Measurements from ENCODE around the gene CSE1L. TPM values are rescaled to one million over a fixed set of nuclear protein-coding genes. Genes with fewer than 3 reads are reported as not detected.
"Not testable (repeated sequence)": the region's sequence is repeated elsewhere in the genome, so short reads cannot be mapped to it uniquely, and the experiment has no call there.

Gene CSE1L
- total RNA-seq (53.4 TPM), polyA plus RNA-seq (ENCODE audit: insufficient read depth in 1 of 8, insufficient read length in 8 of 8, low replicate concordance in 1 of 8) (10 to 100 TPM; 52.7 to 70.6 (median 61.3) TPM)
- long read RNA-seq, donor 1, transcript CSE1L-201 (25 exons, 3,553 nt), result major isoform, 7 of 25 reads
- long read RNA-seq, donor 1, partial matches to known transcripts, result 18 of 25 reads
- long read RNA-seq, donor 1, other reads (novel, unspliced or antisense), result 0 of 25 reads
- long read RNA-seq, donor 2, partial matches to known transcripts, result 5 of 7 reads
- long read RNA-seq, donor 2, other reads (novel, unspliced or antisense), result 0 of 7 reads
- long read RNA-seq, donor 3, transcript CSE1L-201 (25 exons, 3,553 nt), result major isoform, 12 of 97 reads
- long read RNA-seq, donor 3, partial matches to known transcripts, result 84 of 97 reads
- long read RNA-seq, donor 3, other reads (novel, unspliced or antisense), result 0 of 97 reads
- long read RNA-seq, donor 4, transcript CSE1L-201 (25 exons, 3,553 nt), result major isoform, 5 of 25 reads
- long read RNA-seq, donor 4, partial matches to known transcripts, result 20 of 25 reads
- long read RNA-seq, donor 4, other reads (novel, unspliced or antisense), result 0 of 25 reads
- long read RNA-seq, donor 5, transcript CSE1L-201 (25 exons, 3,553 nt), result major isoform, 32 of 167 reads
- long read RNA-seq, donor 5, partial matches to known transcripts, result 133 of 167 reads
- long read RNA-seq, donor 5, other reads (novel, unspliced or antisense), result 0 of 167 reads
- long read RNA-seq, donor 6, transcript CSE1L-201 (25 exons, 3,553 nt), result major isoform, 11 of 111 reads
- long read RNA-seq, donor 6, partial matches to known transcripts, result 100 of 111 reads
- long read RNA-seq, donor 6, other reads (novel, unspliced or antisense), result 0 of 111 reads
- long read RNA-seq, donor 7, transcript CSE1L-201 (25 exons, 3,553 nt), result major isoform, 14 of 84 reads
- long read RNA-seq, donor 7, partial matches to known transcripts, result 70 of 84 reads
- long read RNA-seq, donor 7, other reads (novel, unspliced or antisense), result 0 of 84 reads
- long read RNA-seq, donor 8, transcript CSE1L-201 (25 exons, 3,553 nt), result major isoform, 11 of 49 reads
- long read RNA-seq, donor 8, partial matches to known transcripts, result 38 of 49 reads
- long read RNA-seq, donor 8, other reads (novel, unspliced or antisense), result 0 of 49 reads
- long read RNA-seq, donor 9, transcript CSE1L-201 (25 exons, 3,553 nt), result major isoform, 6 of 36 reads
- long read RNA-seq, donor 9, partial matches to known transcripts, result 30 of 36 reads
- long read RNA-seq, donor 9, other reads (novel, unspliced or antisense), result 0 of 36 reads
- long read RNA-seq, donor 10, transcript CSE1L-201 (25 exons, 3,553 nt), result major isoform, 30 of 108 reads
- long read RNA-seq, donor 10, partial matches to known transcripts, result 76 of 108 reads
- long read RNA-seq, donor 10, other reads (novel, unspliced or antisense), result 0 of 108 reads
- long read RNA-seq, donor 11, transcript CSE1L-201 (25 exons, 3,553 nt), result major isoform, 7 of 52 reads
- long read RNA-seq, donor 11, partial matches to known transcripts, result 44 of 52 reads
- long read RNA-seq, donor 11, other reads (novel, unspliced or antisense), result 0 of 52 reads

- peak; percentile 98 for DNase-seq
- Histone ChIP-seq H3K36me3 (ENCODE audit: control insufficient read depth, insufficient read depth, low read length) (peaks cover 11% of the 10 kb centered on the region), H3K9me3 (replicated peaks; ENCODE audit: control insufficient read depth, low read depth, low read length) (no peaks in the 10 kb centered on the region), H3K27ac (ENCODE audit: low read length) (peak within 1 kb of the TSS; percentile 98), H3K27me3 (ENCODE audit: control insufficient read depth, insufficient read depth, low read length) (no peaks in the 10 kb centered on the region), H3K4me3 (ENCODE audit: low read length) (peak within 1 kb of the TSS; percentile 100), H3K4me1 (ENCODE audit: control insufficient read depth, insufficient read depth, low read length) (peaks cover 18% of the 10 kb centered on the region)
- 0% methylated on average over 72 of the region's 80 CpGs for WGBS (ENCODE audit: insufficient coverage)
Observed at GRCh38 chr20:49046087-49046900, at the start of gene CSE1L. Gene CSE1L (plus strand): TSS chr20:49046312. CDS start chr20:49058464, 12,152 bp downstream.

- Histone ChIP-seq H3K36me3 (ENCODE audit: control insufficient read depth, insufficient read depth, low read length) (peaks cover 45% of the 10 kb centered on the region), H3K27me3 (ENCODE audit: control insufficient read depth, insufficient read depth, low read length) (no peaks in the 10 kb centered on the region), H3K9me3 (replicated peaks; ENCODE audit: control insufficient read depth, low read depth, low read length) (no peaks in the 10 kb centered on the region), H3K4me3 (ENCODE audit: low read length) (no peak overlapping the region), H3K27ac (ENCODE audit: low read length) (no peak overlapping the region), H3K4me1 (ENCODE audit: control insufficient read depth, insufficient read depth, low read length) (no peaks in the 10 kb centered on the region)
- peak; percentile 56 for DNase-seq
- whole genome bisulfite sequencing (ENCODE audit: insufficient coverage), result no CpG with 5 or more reads among the region's 3 CpGs
Observed at GRCh38 chr20:48999890-49000870, 45.9 kb upstream of the CSE1L start.

- Histone ChIP-seq H3K4me3 (ENCODE audit: low read length) (no peak overlapping the region), H3K9me3 (replicated peaks; ENCODE audit: control insufficient read depth, low read depth, low read length) (no peaks in the 10 kb centered on the region), H3K27ac (ENCODE audit: low read length) (no peak overlapping the region), H3K36me3 (ENCODE audit: control insufficient read depth, insufficient read depth, low read length) (peaks cover 44% of the 10 kb centered on the region), H3K4me1 (ENCODE audit: control insufficient read depth, insufficient read depth, low read length) (no peaks in the 10 kb centered on the region), H3K27me3 (ENCODE audit: control insufficient read depth, insufficient read depth, low read length) (no peaks in the 10 kb centered on the region)
- no peak for DNase-seq
- WGBS (ENCODE audit: insufficient coverage), result no CpG with 5 or more reads among the region's 7 CpGs
Observed at GRCh38 chr20:49001741-49002140, 44.4 kb upstream of the CSE1L start.

- Histone ChIP-seq H3K27ac (ENCODE audit: low read length) (no peak overlapping the region), H3K9me3 (replicated peaks; ENCODE audit: control insufficient read depth, low read depth, low read length) (no peaks in the 10 kb centered on the region), H3K27me3 (ENCODE audit: control insufficient read depth, insufficient read depth, low read length) (no peaks in the 10 kb centered on the region), H3K4me3 (ENCODE audit: low read length) (no peak overlapping the region), H3K4me1 (ENCODE audit: control insufficient read depth, insufficient read depth, low read length) (no peaks in the 10 kb centered on the region), H3K36me3 (ENCODE audit: control insufficient read depth, insufficient read depth, low read length) (peaks cover 37% of the 10 kb centered on the region)
- DNase-seq, result no peak
- WGBS (ENCODE audit: insufficient coverage), result 81% methylated on average over 7 of the region's 8 CpGs
Observed at GRCh38 chr20:49006446-49006980, 39.6 kb upstream of the CSE1L start.

GRCh38 chr20:49009899-49010631 is 36.0 kb upstream of the CSE1L start:
- Histone ChIP-seq H3K4me3 (ENCODE audit: low read length) (no peak overlapping the region), H3K27me3 (ENCODE audit: control insufficient read depth, insufficient read depth, low read length) (no peaks in the 10 kb centered on the region), H3K36me3 (ENCODE audit: control insufficient read depth, insufficient read depth, low read length) (peaks cover 53% of the 10 kb centered on the region), H3K9me3 (replicated peaks; ENCODE audit: control insufficient read depth, low read depth, low read length) (no peaks in the 10 kb centered on the region), H3K27ac (ENCODE audit: low read length) (no peak overlapping the region), H3K4me1 (ENCODE audit: control insufficient read depth, insufficient read depth, low read length) (no peaks in the 10 kb centered on the region)
- no peak for DNase-seq
- 88% methylated on average over 6 of the region's 12 CpGs for WGBS (ENCODE audit: insufficient coverage)

GRCh38 chr20:49024220-49024619 is 21.9 kb upstream of the CSE1L start:
- no peak for DNase-seq
- Histone ChIP-seq H3K4me3 (ENCODE audit: low read length) (no peak overlapping the region), H3K36me3 (ENCODE audit: control insufficient read depth, insufficient read depth, low read length) (peaks cover 47% of the 10 kb centered on the region), H3K4me1 (ENCODE audit: control insufficient read depth, insufficient read depth, low read length) (no peaks in the 10 kb centered on the region), H3K27me3 (ENCODE audit: control insufficient read depth, insufficient read depth, low read length) (no peaks in the 10 kb centered on the region), H3K9me3 (replicated peaks; ENCODE audit: control insufficient read depth, low read depth, low read length) (no peaks in the 10 kb centered on the region), H3K27ac (ENCODE audit: low read length) (no peak overlapping the region)
- WGBS (ENCODE audit: insufficient coverage), result 100% methylated on average over 1 of the region's 5 CpGs

- WGBS (ENCODE audit: insufficient coverage), result 100% methylated on average over 2 of the region's 2 CpGs
- H3K36me3 ChIP-seq (ENCODE audit: control insufficient read depth, insufficient read depth, low read length), result peaks cover 53% of the 10 kb centered on the region
Observed at GRCh38 chr20:49028177-49028576, 17.9 kb upstream of the CSE1L start.

GRCh38 chr20:49028684-49029083 is 17.4 kb upstream of the CSE1L start:
- peaks cover 55% of the 10 kb centered on the region for H3K36me3 ChIP-seq (ENCODE audit: control insufficient read depth, insufficient read depth, low read length)
- no peak overlapping the region for H3K4me3 ChIP-seq (ENCODE audit: low read length)

More at GRCh38 chr20:49028177-49028576, 17.9 kb upstream of the CSE1L start:
- not testable (repeated sequence) for H3K27me3 ChIP-seq (ENCODE audit: control insufficient read depth, insufficient read depth, low read length); H3K4me3 ChIP-seq (ENCODE audit: low read length); H3K4me1 ChIP-seq (ENCODE audit: control insufficient read depth, insufficient read depth, low read length); H3K27ac ChIP-seq (ENCODE audit: low read length); H3K9me3 ChIP-seq (replicated peaks; ENCODE audit: control insufficient read depth, low read depth, low read length); DNase-seq

More at GRCh38 chr20:49028684-49029083, 17.4 kb upstream of the CSE1L start:
- DNase-seq, result no peak
- no peaks in the 10 kb centered on the region for H3K9me3 ChIP-seq (replicated peaks; ENCODE audit: control insufficient read depth, low read depth, low read length)
- no CpG with 5 or more reads among the region's 2 CpGs for WGBS (ENCODE audit: insufficient coverage)
- H3K27me3 ChIP-seq (ENCODE audit: control insufficient read depth, insufficient read depth, low read length), result no peaks in the 10 kb centered on the region
- no peaks in the 10 kb centered on the region for H3K4me1 ChIP-seq (ENCODE audit: control insufficient read depth, insufficient read depth, low read length)
- no peak overlapping the region for H3K27ac ChIP-seq (ENCODE audit: low read length)

Measured in muscle of leg (tissue), 16 donors.